ENCODE results near the gene FIGN.

The FIGN gene

GRCh38 chr2:163734401-163734800 lies 1.4 kb downstream of the FIGN start:
- Histone ChIP-seq H3K79me2 (ENCODE audit: insufficient read depth, low read length) (no peaks in the 10 kb centered on the region), H3K4me3 (ENCODE audit: low read depth, low read length, poor library complexity, severe bottlenecking) (no peak overlapping the region), H3K9me3 (ENCODE audit: low read length) (no peaks in the 10 kb centered on the region), H4K20me1 (ENCODE audit: insufficient read depth, low read length) (no peaks in the 10 kb centered on the region), H2AFZ (ENCODE audit: low read length) (no peak overlapping the region), H3K4me1 (ENCODE audit: insufficient read depth, low read length, severe bottlenecking) (no peaks in the 10 kb centered on the region), H3K27me3 (ENCODE audit: insufficient read depth, low read length) (no peaks in the 10 kb centered on the region), H3F3A (ENCODE audit: insufficient read depth, low read length) (no peaks in the 10 kb centered on the region), H3K9ac (ENCODE audit: low read length) (no peak overlapping the region), H3K36me3 (ENCODE audit: insufficient read depth, low read length) (no peaks in the 10 kb centered on the region), H3K9me2 (ENCODE audit: low read depth, low read length) (no peaks in the 10 kb centered on the region), H3K4me2 (ENCODE audit: low read length) (no peak overlapping the region), H3K27ac (ENCODE audit: low read depth, low read length, poor library complexity, severe bottlenecking) (no peak overlapping the region)
- TF ChIP-seq, protein P1, sequence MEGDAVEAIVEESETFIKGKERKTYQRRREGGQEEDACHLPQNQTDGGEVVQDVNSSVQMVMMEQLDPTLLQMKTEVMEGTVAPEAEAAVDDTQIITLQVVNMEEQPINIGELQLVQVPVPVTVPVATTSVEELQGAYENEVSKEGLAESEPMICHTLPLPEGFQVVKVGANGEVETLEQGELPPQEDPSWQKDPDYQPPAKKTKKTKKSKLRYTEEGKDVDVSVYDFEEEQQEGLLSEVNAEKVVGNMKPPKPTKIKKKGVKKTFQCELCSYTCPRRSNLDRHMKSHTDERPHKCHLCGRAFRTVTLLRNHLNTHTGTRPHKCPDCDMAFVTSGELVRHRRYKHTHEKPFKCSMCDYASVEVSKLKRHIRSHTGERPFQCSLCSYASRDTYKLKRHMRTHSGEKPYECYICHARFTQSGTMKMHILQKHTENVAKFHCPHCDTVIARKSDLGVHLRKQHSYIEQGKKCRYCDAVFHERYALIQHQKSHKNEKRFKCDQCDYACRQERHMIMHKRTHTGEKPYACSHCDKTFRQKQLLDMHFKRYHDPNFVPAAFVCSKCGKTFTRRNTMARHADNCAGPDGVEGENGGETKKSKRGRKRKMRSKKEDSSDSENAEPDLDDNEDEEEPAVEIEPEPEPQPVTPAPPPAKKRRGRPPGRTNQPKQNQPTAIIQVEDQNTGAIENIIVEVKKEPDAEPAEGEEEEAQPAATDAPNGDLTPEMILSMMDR (IDR thresholded peaks at IDR 0.05; ENCODE audit: low read length), result no peak
- TF ChIP-seq EZH2 (IDR thresholded peaks at IDR 0.05; ENCODE audit: borderline replicate concordance, low read length), result no peak

DNA sequence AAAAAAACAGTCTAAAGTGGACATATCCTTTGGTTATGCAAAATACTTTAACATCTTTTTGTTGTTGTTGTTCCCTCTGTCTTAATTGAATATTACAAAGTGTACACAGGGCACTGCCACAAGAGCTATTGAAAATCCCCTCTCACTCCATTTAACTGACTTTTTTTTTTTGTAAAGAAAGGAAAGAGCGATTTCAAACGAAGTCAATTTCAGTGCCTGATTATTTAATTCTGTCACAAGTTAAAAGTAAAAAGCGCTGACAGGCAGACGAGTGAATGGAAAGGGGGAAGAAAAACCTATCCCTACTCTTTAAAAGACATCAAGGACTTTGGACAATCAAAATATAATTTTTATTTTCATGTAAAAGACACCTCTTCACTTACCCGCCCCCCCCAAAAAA lies 1.9 kb downstream of the FIGN start:
- Histone ChIP-seq H3K4me2 (ENCODE audit: low read length) (no peak overlapping the region), H3K36me3 (ENCODE audit: insufficient read depth, low read length) (no peaks in the 10 kb centered on the region), H3K79me2 (ENCODE audit: insufficient read depth, low read length) (no peaks in the 10 kb centered on the region), H3K4me3 (ENCODE audit: low read depth, low read length, poor library complexity, severe bottlenecking) (no peak overlapping the region), H3K27ac (ENCODE audit: low read depth, low read length, poor library complexity, severe bottlenecking) (no peak overlapping the region), H3K4me1 (ENCODE audit: insufficient read depth, low read length, severe bottlenecking) (no peaks in the 10 kb centered on the region), H4K20me1 (ENCODE audit: insufficient read depth, low read length) (no peaks in the 10 kb centered on the region), H3K9me2 (ENCODE audit: low read depth, low read length) (no peaks in the 10 kb centered on the region), H3F3A (ENCODE audit: insufficient read depth, low read length) (no peaks in the 10 kb centered on the region), H3K9ac (ENCODE audit: low read length) (no peak overlapping the region), H3K27me3 (ENCODE audit: insufficient read depth, low read length) (no peaks in the 10 kb centered on the region), H3K9me3 (ENCODE audit: low read length) (no peaks in the 10 kb centered on the region), H2AFZ (ENCODE audit: low read length) (no peak overlapping the region)
- TF ChIP-seq, protein P1 (IDR thresholded peaks at IDR 0.05; ENCODE audit: low read length), result no peak
- TF ChIP-seq EZH2 (IDR thresholded peaks at IDR 0.05; ENCODE audit: borderline replicate concordance, low read length), result no peak

- Histone ChIP-seq H3K36me3 (ENCODE audit: insufficient read depth, low read length) (no peaks in the 10 kb centered on the region), H4K20me1 (ENCODE audit: insufficient read depth, low read length) (no peaks in the 10 kb centered on the region), H3K4me1 (ENCODE audit: insufficient read depth, low read length, severe bottlenecking) (no peaks in the 10 kb centered on the region), H3K4me3 (ENCODE audit: low read depth, low read length, poor library complexity, severe bottlenecking) (no peak overlapping the region), H3F3A (ENCODE audit: insufficient read depth, low read length) (no peaks in the 10 kb centered on the region), H3K27ac (ENCODE audit: low read depth, low read length, poor library complexity, severe bottlenecking) (no peak overlapping the region), H3K79me2 (ENCODE audit: insufficient read depth, low read length) (no peaks in the 10 kb centered on the region), H3K9ac (ENCODE audit: low read length) (no peak overlapping the region), H3K9me2 (ENCODE audit: low read depth, low read length) (no peaks in the 10 kb centered on the region), H3K27me3 (ENCODE audit: insufficient read depth, low read length) (no peaks in the 10 kb centered on the region), H3K4me2 (ENCODE audit: low read length) (no peak overlapping the region), H2AFZ (ENCODE audit: low read length) (no peak overlapping the region), H3K9me3 (ENCODE audit: low read length) (no peaks in the 10 kb centered on the region)
- TF ChIP-seq, protein P1 (IDR thresholded peaks at IDR 0.05; ENCODE audit: low read length), result no peak
- no peak for TF ChIP-seq EZH2 (IDR thresholded peaks at IDR 0.05; ENCODE audit: borderline replicate concordance, low read length)
These were observed 2.4 kb downstream of the FIGN start for GRCh38 chr2:163733301-163733938.
